ENCODE results near the gene IQCN.

DNA sequence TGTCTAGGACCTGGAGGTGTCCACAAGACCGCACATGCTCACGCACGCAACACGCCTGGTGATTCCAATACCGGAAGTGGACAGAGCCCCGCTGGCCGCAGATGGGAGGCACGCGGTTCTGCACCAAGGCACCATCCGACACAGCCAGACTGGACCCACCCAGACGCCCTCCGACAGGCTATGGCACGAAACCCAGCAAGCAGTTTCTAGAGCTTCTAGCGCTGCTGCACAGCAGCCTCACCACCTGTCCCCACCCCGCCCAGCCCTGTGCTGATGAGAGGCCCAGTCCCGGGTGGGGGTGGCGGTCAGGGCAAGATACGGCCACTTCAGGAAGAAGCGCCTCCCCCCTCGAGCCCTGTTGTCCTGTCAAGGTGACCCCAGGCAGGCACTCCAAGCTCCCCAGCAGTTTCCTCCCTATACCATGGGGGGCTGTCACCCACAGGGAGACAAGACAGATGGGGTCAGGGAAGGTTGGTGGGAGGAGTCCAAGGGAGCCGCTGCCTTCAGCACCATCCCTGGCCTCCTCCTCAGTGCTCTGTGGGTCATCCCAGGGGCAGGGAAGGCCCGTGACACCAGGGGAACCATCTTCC, 37.3 kb upstream of the IQCN start:
- TF ChIP-seq CTCF (IDR thresholded peaks at IDR 0.05) (no peak), POLR2A (IDR thresholded peaks at IDR 0.05) (no peak)

All from uterus (tissue), 2 donors.